Measurements from ENCODE around the gene ARHGAP26. TPM values are rescaled to one million over a fixed set of nuclear protein-coding genes. Genes with fewer than 3 reads are reported as not detected.

ARHGAP26 gene
- polyA plus RNA-seq, 1 donor (not counting 4 experiments of a cell fraction or from before 2014, with no cell fraction given): 3.9 TPM

DNA sequence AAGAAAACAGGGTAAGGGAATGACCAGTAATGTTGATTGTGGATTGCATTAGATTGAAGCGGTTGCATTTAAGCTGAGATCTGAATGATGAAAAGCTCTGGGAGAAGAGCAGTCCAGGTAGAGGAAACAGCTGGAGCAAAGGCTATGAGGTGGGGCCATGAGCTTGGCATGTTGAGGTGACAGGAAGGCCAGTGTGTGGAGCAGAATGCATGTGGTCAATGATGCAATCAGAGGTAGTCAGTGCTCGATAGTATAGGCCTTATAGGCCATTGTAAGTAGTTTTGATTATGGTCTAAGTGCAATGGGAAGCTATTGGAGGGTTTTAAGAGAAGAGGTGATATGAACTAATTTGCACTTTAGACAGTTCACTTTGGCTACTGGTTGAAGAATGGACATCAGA is 270.4 kb downstream of the ARHGAP26 start:
- no peak overlapping the region for H3K4me2 ChIP-seq (ENCODE audit: control insufficient read depth, extremely low read depth, insufficient read depth, low read depth, low read length)
- H3K9me1 ChIP-seq (ENCODE audit: control insufficient read depth, extremely low read depth, insufficient read depth, low read length): no peaks in the 10 kb centered on the region
- no peak for TF ChIP-seq EZH2 (IDR thresholded peaks at IDR 0.05; ENCODE audit: low read length)
- TF ChIP-seq, protein P1, sequence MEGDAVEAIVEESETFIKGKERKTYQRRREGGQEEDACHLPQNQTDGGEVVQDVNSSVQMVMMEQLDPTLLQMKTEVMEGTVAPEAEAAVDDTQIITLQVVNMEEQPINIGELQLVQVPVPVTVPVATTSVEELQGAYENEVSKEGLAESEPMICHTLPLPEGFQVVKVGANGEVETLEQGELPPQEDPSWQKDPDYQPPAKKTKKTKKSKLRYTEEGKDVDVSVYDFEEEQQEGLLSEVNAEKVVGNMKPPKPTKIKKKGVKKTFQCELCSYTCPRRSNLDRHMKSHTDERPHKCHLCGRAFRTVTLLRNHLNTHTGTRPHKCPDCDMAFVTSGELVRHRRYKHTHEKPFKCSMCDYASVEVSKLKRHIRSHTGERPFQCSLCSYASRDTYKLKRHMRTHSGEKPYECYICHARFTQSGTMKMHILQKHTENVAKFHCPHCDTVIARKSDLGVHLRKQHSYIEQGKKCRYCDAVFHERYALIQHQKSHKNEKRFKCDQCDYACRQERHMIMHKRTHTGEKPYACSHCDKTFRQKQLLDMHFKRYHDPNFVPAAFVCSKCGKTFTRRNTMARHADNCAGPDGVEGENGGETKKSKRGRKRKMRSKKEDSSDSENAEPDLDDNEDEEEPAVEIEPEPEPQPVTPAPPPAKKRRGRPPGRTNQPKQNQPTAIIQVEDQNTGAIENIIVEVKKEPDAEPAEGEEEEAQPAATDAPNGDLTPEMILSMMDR (optimal IDR thresholded peaks at IDR 0.05 in 1 of 3, IDR thresholded peaks at IDR 0.05 in 1 of 3, conservative IDR thresholded peaks at IDR 0.05 in 1 of 3; ENCODE audit: extremely low read depth in 1 of 3, insufficient read depth in 2 of 3, low read length in 3 of 3): no peak
- dilution Hi-C loops (cut with MboI; ENCODE audit: extremely low pct_ligation_motif_present, low sequenced_read_pairs): no loop called here
- H3K4me3 ChIP-seq (ENCODE audit: control insufficient read depth in 2 of 3, extremely low read depth in 1 of 3, insufficient read depth in 2 of 3, low read depth in 1 of 3, low read length in 3 of 3): no peak overlapping the region
- no peaks in the 10 kb centered on the region for H3K79me2 ChIP-seq (ENCODE audit: control insufficient read depth, insufficient read depth, low read length)
- no peak for DNase-seq (ENCODE audit: low read depth, low spot score)
- H3K4me1 ChIP-seq (ENCODE audit: control insufficient read depth, extremely low read depth, insufficient read depth, low read length): peaks cover 4% of the 10 kb centered on the region
- H3K36me3 ChIP-seq (ENCODE audit: control insufficient read depth in 2 of 2, extremely low read depth in 1 of 2, insufficient read depth in 2 of 2, low read length in 2 of 2): peaks cover 0 to 5% of the 10 kb centered on the region in 2 experiments
- H3K9ac ChIP-seq (ENCODE audit: control insufficient read depth, extremely low read depth, insufficient read depth, low read length): no peak overlapping the region
- H3K27ac ChIP-seq (ENCODE audit: control insufficient read depth, insufficient read depth, low read length): no peak overlapping the region
- no peaks in the 10 kb centered on the region for H4K20me1 ChIP-seq (ENCODE audit: control insufficient read depth, extremely low read depth, insufficient read depth, low read length)
- no peak for FAIRE-seq
- no peaks in the 10 kb centered on the region for H3K27me3 ChIP-seq (ENCODE audit: control insufficient read depth, extremely low read depth, insufficient read depth, low read length)
- H3K9me3 ChIP-seq (ENCODE audit: control insufficient read depth, low read depth, low read length): no peaks in the 10 kb centered on the region
- H2AFZ ChIP-seq (ENCODE audit: control insufficient read depth, low read length): no peak overlapping the region

GRCh38 chr5:143041461-143041860 is 271.3 kb downstream of the ARHGAP26 start:
- DNase-seq (ENCODE audit: low read depth, low spot score) (no peak), FAIRE-seq (peak; percentile 9)
- no peak overlapping the region for H3K9ac ChIP-seq (ENCODE audit: control insufficient read depth, extremely low read depth, insufficient read depth, low read length)
- H4K20me1 ChIP-seq (ENCODE audit: control insufficient read depth, extremely low read depth, insufficient read depth, low read length): no peaks in the 10 kb centered on the region
- peaks cover 0 to 5% of the 10 kb centered on the region in 2 experiments for H3K36me3 ChIP-seq (ENCODE audit: control insufficient read depth in 2 of 2, extremely low read depth in 1 of 2, insufficient read depth in 2 of 2, low read length in 2 of 2)
- no peaks in the 10 kb centered on the region for H3K79me2 ChIP-seq (ENCODE audit: control insufficient read depth, insufficient read depth, low read length)
- peaks cover 4% of the 10 kb centered on the region for H3K4me1 ChIP-seq (ENCODE audit: control insufficient read depth, extremely low read depth, insufficient read depth, low read length)
- H3K27ac ChIP-seq (ENCODE audit: control insufficient read depth, insufficient read depth, low read length): no peak overlapping the region
- no peaks in the 10 kb centered on the region for H3K27me3 ChIP-seq (ENCODE audit: control insufficient read depth, extremely low read depth, insufficient read depth, low read length)
- H3K9me1 ChIP-seq (ENCODE audit: control insufficient read depth, extremely low read depth, insufficient read depth, low read length): no peaks in the 10 kb centered on the region
- TF ChIP-seq, protein P1 (optimal IDR thresholded peaks at IDR 0.05 in 1 of 3, IDR thresholded peaks at IDR 0.05 in 1 of 3, conservative IDR thresholded peaks at IDR 0.05 in 1 of 3; ENCODE audit: extremely low read depth in 1 of 3, insufficient read depth in 2 of 3, low read length in 3 of 3): no peak
- TF ChIP-seq EZH2 (IDR thresholded peaks at IDR 0.05; ENCODE audit: low read length): no peak
- dilution Hi-C loops (cut with MboI; ENCODE audit: extremely low pct_ligation_motif_present, low sequenced_read_pairs): no loop called here
- H3K4me3 ChIP-seq (ENCODE audit: control insufficient read depth in 2 of 3, extremely low read depth in 1 of 3, insufficient read depth in 2 of 3, low read depth in 1 of 3, low read length in 3 of 3): no peak overlapping the region
- no peak overlapping the region for H3K4me2 ChIP-seq (ENCODE audit: control insufficient read depth, extremely low read depth, insufficient read depth, low read depth, low read length)
- H2AFZ ChIP-seq (ENCODE audit: control insufficient read depth, low read length): no peak overlapping the region
- H3K9me3 ChIP-seq (ENCODE audit: control insufficient read depth, low read depth, low read length): no peaks in the 10 kb centered on the region

Measured in keratinocyte (primary cell).